Thymus (tissue), 11 donors: Measurements from ENCODE around the gene NAA15. TPM values are rescaled to one million over a fixed set of nuclear protein-coding genes. Genes with fewer than 3 reads are reported as not detected.

Experiments used
- DNase-seq, 9 donors: peaks; one replicate each; pipeline ENCODE4 v3.0.0-alpha.2; 2013; ENCODE audit warnings: low spot score in 9 of 9, low read depth in 6 of 9, missing footprints in 1 of 9
- H3K27ac ChIP-seq, 2 donors: one replicate each; pipeline ENCODE4 v1.5.1; 2013; ENCODE audit warnings: control low read depth in 1 of 2, low read depth in 1 of 2, low read length in 1 of 2, mild to moderate bottlenecking in 1 of 2, moderate library complexity in 1 of 2
- H3K27me3 ChIP-seq, 2 donors: one replicate each; pipeline ENCODE4 v1.5.1; 2013; ENCODE audit warnings: low read length in 1 of 2; ENCODE audit not compliant: control insufficient read depth in 2 of 2, insufficient read depth in 1 of 2
- H3K36me3 ChIP-seq, 2 donors: one replicate each; pipeline ENCODE4 v1.5.1; 2013; ENCODE audit warnings: low read length in 1 of 2, mild to moderate bottlenecking in 1 of 2, moderate library complexity in 1 of 2; ENCODE audit not compliant: control insufficient read depth in 2 of 2, insufficient read depth in 2 of 2
- H3K4me1 ChIP-seq, 2 donors: one replicate each; pipeline ENCODE4 v1.5.1; 2013; ENCODE audit warnings: low read length in 2 of 2; ENCODE audit not compliant: control insufficient read depth in 2 of 2, insufficient read depth in 2 of 2
- H3K4me3 ChIP-seq, 2 donors: one replicate each; pipeline ENCODE4 v1.5.1; 2013; ENCODE audit warnings: low read length in 2 of 2, control low read depth in 1 of 2, mild to moderate bottlenecking in 1 of 2
- H3K9me3 ChIP-seq, 2 donors: one replicate each; pipeline ENCODE4 v1.5.1; 2013; ENCODE audit warnings: low read length in 1 of 2, mild to moderate bottlenecking in 1 of 2; ENCODE audit not compliant: control insufficient read depth in 2 of 2, insufficient read depth in 1 of 2
- WGBS: extraction: QIAGEN DNeasy Blood & Tissue Kit; methylation state at CpG from one replicate; pipeline ENCODE4 v1.1.7; 2013; 5-methylcytosine and 5-hydroxymethylcytosine counted together
- polyA plus RNA-seq: library from polyadenylated mRNA; stranded (reverse); fragments of 200-250 nt; gene quantifications from one replicate; pipeline ENCODE4 v1.2.3, GENCODE V29; 2013
- total RNA-seq: library from RNA; stranded (reverse); fragments of 120-200 nt; gene quantifications from one replicate; pipeline ENCODE4 v1.2.4, GENCODE V29; 2013
- donor health status: healthy.

NAA15 gene
- total and polyA plus RNA-seq, 2 donors: 9.9 to 31.4 TPM

DNA sequence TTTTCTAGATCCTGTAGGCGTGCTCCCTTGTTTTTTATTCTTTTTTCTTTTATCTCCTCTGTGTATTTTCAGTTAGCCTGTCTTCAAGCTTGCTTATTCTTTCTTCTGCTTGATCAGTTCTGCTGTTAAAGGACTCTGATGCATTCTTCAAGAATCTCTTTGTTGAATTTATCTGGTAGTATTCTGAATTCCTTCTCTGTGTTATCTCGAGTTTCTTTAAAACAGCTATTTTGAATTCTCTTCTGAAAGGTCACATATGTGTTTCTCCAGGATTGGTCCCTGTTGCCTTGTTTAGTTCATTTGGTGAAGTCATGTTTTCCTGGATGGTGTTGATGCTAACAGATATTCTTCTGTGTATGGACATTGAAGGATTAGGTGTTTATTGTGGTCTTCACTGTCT lies 167.9 kb downstream of the NAA15 start:
- 95% methylated on average over 2 of the region's 2 CpGs for WGBS
- DNase-seq: no peak
- no peak overlapping the region for H3K4me3 ChIP-seq

More for the DNA sequence above, 167.9 kb downstream of the NAA15 start:
- Histone ChIP-seq H3K27ac (no peak overlapping the region), H3K27me3 (no peaks in the 10 kb centered on the region), H3K4me1 (no peaks in the 10 kb centered on the region), H3K36me3 (peaks cover 0 to 8% of the 10 kb centered on the region in 2 donors), H3K9me3 (peaks cover 2 to 14% of the 10 kb centered on the region in 2 donors)

Other genes starting within 250 kb of the NAA15 start
- 50.8 TPM for gene ELF2, start 124.3 kb upstream of the NAA15 start, total RNA-seq
- 32.6 TPM for gene ELF2, start 124.3 kb upstream of the NAA15 start, polyA plus RNA-seq
- 0.19 TPM for gene MGARP, start 21.3 kb upstream of the NAA15 start, total RNA-seq
- 0.80 TPM for gene MGARP, start 21.3 kb upstream of the NAA15 start, polyA plus RNA-seq
- 50.6 TPM for gene NDUFC1, start 972 bp downstream of the NAA15 start, total RNA-seq
- 113 TPM for gene NDUFC1, start 972 bp downstream of the NAA15 start, polyA plus RNA-seq
- 4.5 TPM for gene RAB33B, start 152.6 kb downstream of the NAA15 start, total RNA-seq
- 6.7 TPM for gene RAB33B, start 152.6 kb downstream of the NAA15 start, polyA plus RNA-seq